Measurements from ENCODE around the gene FIBP. TPM values are rescaled to one million over a fixed set of nuclear protein-coding genes. Genes with fewer than 3 reads are reported as not detected.
A peak's percentile ranks its signal among the peaks of the same experiment; 100 is the strongest.

The FIBP gene
- total and polyA plus RNA-seq, 8 donors: 18.0 to 56.2 (median 25.5) TPM

DNA sequence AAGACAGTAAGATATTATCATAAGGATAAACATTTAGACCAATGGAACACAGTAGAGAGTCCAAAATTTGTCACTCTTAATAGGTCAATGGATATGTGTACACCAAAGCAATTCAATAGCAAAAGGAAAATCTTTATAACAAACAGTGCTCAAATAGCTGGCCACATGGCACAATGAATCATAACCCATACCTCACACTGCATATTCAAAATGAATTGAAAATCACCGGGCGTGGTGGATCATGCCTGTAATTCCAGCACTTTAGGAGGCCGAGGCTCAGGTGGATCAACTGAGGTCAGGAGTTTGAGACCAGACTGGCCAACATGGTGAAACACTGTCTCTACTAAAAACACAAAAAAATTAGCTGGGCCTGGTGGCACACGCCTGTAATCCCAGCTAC lies 46.1 kb downstream of the FIBP start:
- H3K9me3 ChIP-seq: no peaks in the 10 kb centered on the region
- no peaks in the 10 kb centered on the region for H3K36me3 ChIP-seq
- 91 to 92% methylated on average over 4 of the region's 4 CpGs for WGBS, 2 donors
- no peaks in the 10 kb centered on the region for H3K27me3 ChIP-seq
- ATAC-seq: no peak
- DNase-seq: no peak
- TF ChIP-seq, protein P1, sequence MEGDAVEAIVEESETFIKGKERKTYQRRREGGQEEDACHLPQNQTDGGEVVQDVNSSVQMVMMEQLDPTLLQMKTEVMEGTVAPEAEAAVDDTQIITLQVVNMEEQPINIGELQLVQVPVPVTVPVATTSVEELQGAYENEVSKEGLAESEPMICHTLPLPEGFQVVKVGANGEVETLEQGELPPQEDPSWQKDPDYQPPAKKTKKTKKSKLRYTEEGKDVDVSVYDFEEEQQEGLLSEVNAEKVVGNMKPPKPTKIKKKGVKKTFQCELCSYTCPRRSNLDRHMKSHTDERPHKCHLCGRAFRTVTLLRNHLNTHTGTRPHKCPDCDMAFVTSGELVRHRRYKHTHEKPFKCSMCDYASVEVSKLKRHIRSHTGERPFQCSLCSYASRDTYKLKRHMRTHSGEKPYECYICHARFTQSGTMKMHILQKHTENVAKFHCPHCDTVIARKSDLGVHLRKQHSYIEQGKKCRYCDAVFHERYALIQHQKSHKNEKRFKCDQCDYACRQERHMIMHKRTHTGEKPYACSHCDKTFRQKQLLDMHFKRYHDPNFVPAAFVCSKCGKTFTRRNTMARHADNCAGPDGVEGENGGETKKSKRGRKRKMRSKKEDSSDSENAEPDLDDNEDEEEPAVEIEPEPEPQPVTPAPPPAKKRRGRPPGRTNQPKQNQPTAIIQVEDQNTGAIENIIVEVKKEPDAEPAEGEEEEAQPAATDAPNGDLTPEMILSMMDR (IDR thresholded peaks at IDR 0.05): no peak
- FAIRE-seq: no peak
- no peaks in the 10 kb centered on the region for H3K4me1 ChIP-seq
- H3K27ac ChIP-seq: no peak overlapping the region
- intact Hi-C loops (cut with DNase I): no loop called here
- H3K4me3 ChIP-seq: no peak overlapping the region

DNA sequence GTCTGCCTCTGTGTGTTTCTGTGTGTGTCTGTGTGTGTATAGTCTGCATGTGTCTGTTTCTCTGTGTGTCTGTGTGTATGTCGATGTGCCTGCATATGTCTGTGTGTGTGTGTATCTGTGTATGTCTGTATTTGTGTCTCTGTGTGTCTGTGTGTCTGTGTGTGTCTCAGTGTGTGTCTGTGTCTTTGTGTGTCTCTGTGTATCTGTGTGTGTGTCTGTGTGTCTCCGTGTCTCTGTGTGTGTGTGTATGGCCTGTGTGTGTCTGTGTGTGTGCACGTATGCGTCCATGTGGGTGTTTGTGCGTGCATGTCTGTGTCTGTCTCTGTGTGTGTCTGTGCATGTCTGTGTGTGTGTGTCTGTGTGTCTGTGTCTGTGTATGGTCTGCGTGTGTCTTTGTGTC lies 54.1 kb downstream of the FIBP start:
- Histone ChIP-seq H3K4me1 (no peaks in the 10 kb centered on the region), H3K27ac (no peak overlapping the region), H3K36me3 (no peaks in the 10 kb centered on the region), H3K27me3 (no peaks in the 10 kb centered on the region), H3K9me3 (no peaks in the 10 kb centered on the region), H3K4me3 (peak overlapping the region in 3 of 4 donors; percentile 33 to 58 (median 42))
- TF ChIP-seq, protein P1 (IDR thresholded peaks at IDR 0.05): no peak
- 34 to 37% methylated on average over 6 of the region's 6 CpGs for WGBS, 2 donors
- DNase-seq (no peak), ATAC-seq (peak in 1 of 4 donors; percentile 3), FAIRE-seq (no peak)
- intact Hi-C loops (cut with DNase I): no loop called here

Other genes with a start within 250 kb of the FIBP start
- 10 to 100 TPM; 29.8 to 42.2 (median 34.6) TPM for gene RELA, start 225.6 kb downstream of the FIBP start, total RNA-seq
- gene RELA, start 225.6 kb downstream of the FIBP start, polyA plus RNA-seq: 10 to 100 TPM; 37.3 to 46.6 TPM
- 10 to 100 TPM; 26.5 to 39.8 (median 35.0) TPM for gene KAT5, start 176.2 kb downstream of the FIBP start, total RNA-seq
- 10 to 100 TPM; 79.6 to 99.6 TPM for gene KAT5, start 176.2 kb downstream of the FIBP start, polyA plus RNA-seq
- 10 to 100 TPM; 16.1 to 29.3 (median 20.4) TPM for gene RNASEH2C, start 167.7 kb downstream of the FIBP start, total RNA-seq
- 10 to 100 TPM; 37.1 to 49.3 TPM for gene RNASEH2C, start 167.7 kb downstream of the FIBP start, polyA plus RNA-seq
- gene AP5B1, start 107.5 kb downstream of the FIBP start, total RNA-seq: 10 to 100 TPM; 10.2 to 12.7 (median 11.5) TPM
- 10 to 100 TPM in 1 of 2 donors, 1 to 10 TPM in 1; 4.2 to 10.4 TPM for gene AP5B1, start 107.5 kb downstream of the FIBP start, polyA plus RNA-seq
- 1 to 10 TPM; 1.1 to 5.6 (median 1.8) TPM for gene OVOL1, start 101.4 kb downstream of the FIBP start, total RNA-seq
- 1 to 10 TPM; 1.9 TPM for gene OVOL1, start 101.4 kb downstream of the FIBP start, polyA plus RNA-seq
- under 1 TPM in 4 of 6 donors, not detected in 2; 0.12 to 0.75 (median 0.43) TPM for gene SNX32, start 54.5 kb downstream of the FIBP start, total RNA-seq
- under 1 TPM; 0.23 to 0.30 TPM for gene SNX32, start 54.5 kb downstream of the FIBP start, polyA plus RNA-seq
- 100 to 1,000 TPM in 4 of 6 donors, 10 to 100 TPM in 2; 87.8 to 311 (median 148) TPM for gene CFL1, start 30.3 kb downstream of the FIBP start, total RNA-seq
- gene CFL1, start 30.3 kb downstream of the FIBP start, polyA plus RNA-seq: 100 to 1,000 TPM; 164 to 231 TPM
- gene MUS81, start 28.0 kb downstream of the FIBP start, total RNA-seq: 10 to 100 TPM; 12.7 to 29.5 (median 18.0) TPM
- gene MUS81, start 28.0 kb downstream of the FIBP start, polyA plus RNA-seq: 10 to 100 TPM; 60.7 to 62.6 TPM
- 10 to 100 TPM; 11.3 to 40.6 (median 14.9) TPM for gene EFEMP2, start 15.7 kb downstream of the FIBP start, total RNA-seq
- gene EFEMP2, start 15.7 kb downstream of the FIBP start, polyA plus RNA-seq: 10 to 100 TPM; 38.3 to 51.0 TPM
- gene CTSW, start 8.6 kb downstream of the FIBP start, total RNA-seq: under 1 TPM in 5 of 6 donors, not detected in 1; 0.14 to 0.72 (median 0.46) TPM
- under 1 TPM; 0.31 to 0.65 TPM for gene CTSW, start 8.6 kb downstream of the FIBP start, polyA plus RNA-seq
- 10 to 100 TPM in 3 of 6 donors, 1 to 10 TPM in 3; 7.7 to 18.9 (median 10.1) TPM for gene CCDC85B, start 2.2 kb upstream of the FIBP start, total RNA-seq
- 10 to 100 TPM; 13.8 to 22.4 TPM for gene CCDC85B, start 2.2 kb upstream of the FIBP start, polyA plus RNA-seq
- 1 to 10 TPM in 1 of 6 donors, under 1 TPM in 5; 0.19 to 1.2 (median 0.45) TPM for gene FOSL1, start 11.9 kb upstream of the FIBP start, total RNA-seq
- gene FOSL1, start 11.9 kb upstream of the FIBP start, polyA plus RNA-seq: 1 to 10 TPM; 2.2 to 4.3 TPM
- gene C11orf68, start 30.6 kb upstream of the FIBP start, total RNA-seq: 10 to 100 TPM; 10.2 to 19.4 (median 13.4) TPM
- gene C11orf68, start 30.6 kb upstream of the FIBP start, polyA plus RNA-seq: 10 to 100 TPM; 14.3 to 20.8 TPM
- 10 to 100 TPM; 20.4 to 31.7 (median 25.1) TPM for gene DRAP1, start 31.0 kb upstream of the FIBP start, total RNA-seq
- 10 to 100 TPM; 58.5 to 58.8 TPM for gene DRAP1, start 31.0 kb upstream of the FIBP start, polyA plus RNA-seq
- gene TSGA10IP, start 57.0 kb upstream of the FIBP start, total RNA-seq: under 1 TPM in 1 of 6 donors, not detected in 5; 0.19 TPM
- not detected for gene TSGA10IP, start 57.0 kb upstream of the FIBP start, polyA plus RNA-seq
- gene SART1, start 73.3 kb upstream of the FIBP start, total RNA-seq: 10 to 100 TPM; 19.2 to 28.2 (median 22.0) TPM
- 10 to 100 TPM; 73.9 to 98.5 TPM for gene SART1, start 73.3 kb upstream of the FIBP start, polyA plus RNA-seq
- gene EIF1AD, start 113.7 kb upstream of the FIBP start, total RNA-seq: 10 to 100 TPM in 5 of 6 donors, 1 to 10 TPM in 1; 9.5 to 16.0 (median 12.2) TPM
- 10 to 100 TPM; 11.6 to 14.0 TPM for gene EIF1AD, start 113.7 kb upstream of the FIBP start, polyA plus RNA-seq
- 10 to 100 TPM; 47.5 to 99.0 (median 77.4) TPM for gene BANF1, start 114.0 kb upstream of the FIBP start, total RNA-seq
- gene BANF1, start 114.0 kb upstream of the FIBP start, polyA plus RNA-seq: 100 to 1,000 TPM; 107 to 146 TPM
- gene CST6, start 123.5 kb upstream of the FIBP start, total RNA-seq: under 1 TPM in 3 of 6 donors, not detected in 3; 0.22 to 0.94 (median 0.64) TPM
- under 1 TPM in 1 of 2 donors, not detected in 1; 0.80 TPM for gene CST6, start 123.5 kb upstream of the FIBP start, polyA plus RNA-seq
- under 1 TPM in 2 of 6 donors, not detected in 4; 0.06 to 0.41 TPM for gene CATSPER1, start 138.0 kb upstream of the FIBP start, total RNA-seq
- gene CATSPER1, start 138.0 kb upstream of the FIBP start, polyA plus RNA-seq: under 1 TPM; 0.27 to 0.38 TPM
- gene GAL3ST3, start 160.7 kb upstream of the FIBP start, total RNA-seq: under 1 TPM in 5 of 6 donors, not detected in 1; 0.20 to 0.83 (median 0.43) TPM
- gene GAL3ST3, start 160.7 kb upstream of the FIBP start, polyA plus RNA-seq: 1 to 10 TPM in 1 of 2 donors, under 1 TPM in 1; 0.27 to 1.8 TPM
- 100 to 1,000 TPM in 1 of 6 donors, 10 to 100 TPM in 5; 64.4 to 118 (median 83.3) TPM for gene SF3B2, start 163.9 kb upstream of the FIBP start, total RNA-seq
- gene SF3B2, start 163.9 kb upstream of the FIBP start, polyA plus RNA-seq: 10 to 100 TPM; 75.8 to 99.0 TPM
- gene PACS1, start 181.8 kb upstream of the FIBP start, total RNA-seq: 10 to 100 TPM; 19.6 to 61.0 (median 28.8) TPM
- 10 to 100 TPM; 16.9 to 27.1 TPM for gene PACS1, start 181.8 kb upstream of the FIBP start, polyA plus RNA-seq